ENCODE data around the gene TMEM141. TPM values are rescaled to one million over a fixed set of nuclear protein-coding genes. Genes with fewer than 3 reads are reported as not detected.

The TMEM141 gene
- total RNA-seq (2014; rRNA removed; shearing (Covaris generic)): 74.4 and 101 TPM in 2 replicates

DNA sequence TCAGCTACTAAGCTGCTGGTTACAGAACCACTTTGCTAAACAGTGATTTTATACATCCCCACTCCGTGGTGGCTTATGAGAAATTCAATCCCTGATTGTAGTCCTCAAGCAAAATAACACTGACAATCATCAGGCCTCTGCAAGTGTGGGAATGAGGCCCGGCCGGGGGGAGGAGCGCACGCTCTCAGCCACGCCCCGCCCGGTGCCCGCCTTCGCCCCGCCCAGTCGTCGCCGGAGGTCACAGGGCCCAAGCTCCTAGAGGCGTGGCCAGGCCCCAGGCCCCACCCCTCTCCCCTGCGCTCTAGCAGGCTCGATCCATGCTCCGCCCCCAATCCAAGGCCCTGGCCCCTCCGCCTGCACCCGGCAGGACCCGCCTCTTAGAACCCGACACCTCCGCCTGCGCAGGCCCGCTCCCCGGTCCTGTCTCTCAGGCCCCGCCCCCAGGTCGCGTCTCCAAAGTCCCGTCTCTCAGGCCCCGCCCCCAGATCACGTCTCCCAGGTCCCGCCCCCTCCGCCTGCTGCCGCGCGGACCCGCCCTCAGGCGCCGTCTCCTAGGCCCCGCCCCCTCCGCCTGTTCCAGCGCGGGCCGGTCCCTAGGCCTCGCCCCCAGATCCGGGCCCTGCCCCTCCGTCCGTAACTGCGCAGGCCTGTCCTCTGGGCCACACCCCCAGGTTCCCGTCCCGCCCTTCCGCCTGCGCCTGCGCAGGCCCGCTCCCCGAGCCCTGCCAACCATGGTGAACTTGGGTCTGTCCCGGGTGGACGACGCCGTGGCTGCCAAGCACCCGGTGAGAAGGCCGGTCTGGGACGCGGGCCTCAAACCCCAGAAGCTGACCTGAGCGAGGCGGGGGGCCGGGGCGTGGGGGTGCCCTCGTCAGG lies at the start of gene TMEM141:
TMEM141 (plus strand) TSS at position 705 of the 876 bp plus-strand sequence; CDS start at position 732, 27 bp downstream.
- DNase-seq (ENCODE audit: low spot score): peak; percentile 100

DNA sequence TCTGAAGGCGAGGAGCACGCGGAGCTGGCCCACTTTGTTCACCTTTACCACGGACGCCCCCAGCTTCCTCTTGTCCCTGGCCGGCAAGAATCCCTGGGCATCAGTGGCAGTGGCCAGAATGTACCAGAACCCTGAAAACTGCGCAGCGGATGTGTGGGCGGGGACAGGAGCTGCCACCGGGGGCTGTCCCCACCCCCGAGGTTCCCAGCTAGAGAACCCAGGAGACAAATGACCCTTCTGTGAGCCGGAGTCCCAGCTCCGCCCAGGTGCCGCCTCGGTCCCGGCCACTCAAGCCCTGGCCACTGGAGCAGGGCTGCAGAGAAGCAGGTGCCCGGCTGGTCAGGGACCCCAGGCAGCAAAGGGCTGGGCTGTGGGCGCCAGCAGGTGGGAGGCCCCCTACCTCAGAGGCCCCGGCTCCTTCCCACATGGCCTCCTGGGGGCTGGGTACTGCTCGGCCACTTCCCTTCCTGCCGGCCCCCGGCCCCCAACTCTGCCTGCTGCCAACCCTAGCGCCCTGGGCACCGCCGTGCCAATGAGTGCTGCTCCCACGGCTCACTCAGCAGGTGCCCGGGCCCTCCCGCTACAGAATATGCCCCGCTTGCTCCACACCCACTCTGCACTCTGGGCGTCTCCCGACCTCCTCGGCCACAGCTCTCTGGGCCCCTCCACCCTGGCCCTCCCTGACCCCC lies 49.1 kb upstream of the TMEM141 start:
- no peak for DNase-seq (ENCODE audit: low spot score)

DNA sequence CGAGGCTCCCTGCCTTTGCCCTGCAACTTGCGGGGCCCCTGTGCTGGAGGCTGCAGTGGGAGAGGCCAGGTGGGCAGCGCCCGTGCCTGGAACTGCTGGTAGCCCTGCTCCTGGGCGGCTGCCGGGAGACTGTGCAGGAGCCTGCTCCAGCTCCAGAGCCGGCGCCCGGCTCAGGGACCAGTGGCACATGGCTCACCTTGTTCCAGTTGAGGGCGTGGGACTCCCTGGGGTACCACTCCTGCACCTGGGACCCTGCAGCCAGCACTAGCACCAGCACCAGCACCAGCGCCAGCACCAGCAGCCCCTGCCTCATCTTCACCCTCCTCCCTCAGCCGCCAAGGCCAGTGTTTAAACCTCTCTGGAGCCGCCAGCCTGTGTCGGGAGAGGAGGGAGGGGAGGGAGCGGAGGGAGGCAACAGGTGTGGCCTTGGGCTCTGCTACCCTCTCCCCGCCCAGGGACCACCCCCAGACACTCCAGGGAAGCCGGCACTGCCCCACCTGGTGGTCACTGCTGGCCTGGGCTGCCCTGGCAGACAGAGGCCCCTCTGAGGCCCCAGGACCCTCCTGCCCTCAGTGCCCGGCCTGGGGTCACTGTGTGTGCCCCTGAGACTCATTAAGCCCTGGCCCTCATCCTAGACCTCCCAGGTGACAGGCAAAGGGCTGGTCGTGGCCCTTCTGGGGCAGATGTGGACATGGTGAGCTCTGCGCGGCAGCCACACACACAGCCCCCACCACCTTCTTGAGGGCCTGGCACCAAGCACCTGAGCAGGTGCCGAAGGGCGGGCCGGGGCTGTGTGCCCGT lies 48.4 kb upstream of the TMEM141 start, which contains the start of gene LCN10:
LCN10 (minus strand) TSS at position 350 of the 801 bp plus-strand sequence; CDS start at position 313, 37 bp downstream.
- DNase-seq (ENCODE audit: low spot score): no peak

DNA sequence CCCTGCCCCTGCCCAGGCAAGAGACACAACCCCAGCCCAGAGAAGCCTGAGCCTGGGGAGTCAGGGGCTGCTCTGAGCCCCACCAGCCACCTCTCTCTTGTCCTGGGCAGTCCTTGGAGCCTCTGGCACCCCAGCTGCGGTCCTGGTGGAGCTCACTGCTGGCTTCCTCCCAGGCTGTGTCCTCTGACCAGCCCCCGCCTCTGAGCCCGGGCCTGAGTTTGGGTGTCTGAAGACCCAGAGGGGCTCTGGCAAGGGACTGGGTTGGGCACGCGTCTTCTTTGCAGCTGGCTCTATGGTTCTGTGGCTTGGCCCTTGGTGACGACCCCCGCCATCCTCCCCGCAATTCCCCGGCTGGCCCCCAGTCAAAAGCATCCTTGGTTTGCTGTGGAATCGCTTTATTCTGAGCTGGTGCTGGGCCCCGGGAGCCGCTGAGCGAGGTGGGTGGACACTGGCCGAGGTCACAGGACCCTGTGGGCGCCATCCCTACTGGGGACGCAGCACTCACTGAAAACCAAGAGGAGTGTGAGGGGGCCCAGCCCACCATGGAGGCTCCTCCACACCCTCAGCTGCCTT lies 47.4 kb upstream of the TMEM141 start:
- DNase-seq (ENCODE audit: low spot score): no peak

DNA sequence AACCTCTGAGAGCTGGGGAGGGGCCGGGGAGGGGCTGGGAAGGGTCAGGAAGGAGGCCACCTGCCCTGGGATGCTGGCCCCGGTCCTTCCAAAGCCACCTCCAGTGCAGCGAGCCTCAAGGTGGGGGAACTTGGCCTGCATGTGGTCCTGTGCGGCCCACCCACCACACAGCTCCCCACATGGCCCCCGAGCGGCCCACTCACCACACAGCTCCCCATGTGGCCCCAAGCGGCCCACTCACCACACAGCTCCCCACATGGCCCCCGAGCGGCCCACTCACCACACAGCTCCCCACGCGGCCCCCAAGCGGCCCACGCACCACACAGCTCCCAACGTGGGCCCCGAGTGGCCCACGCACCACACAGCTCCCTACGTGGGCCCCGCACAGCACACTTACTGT lies 46.4 kb upstream of the TMEM141 start:
- no peak for DNase-seq (ENCODE audit: low spot score)

DNA sequence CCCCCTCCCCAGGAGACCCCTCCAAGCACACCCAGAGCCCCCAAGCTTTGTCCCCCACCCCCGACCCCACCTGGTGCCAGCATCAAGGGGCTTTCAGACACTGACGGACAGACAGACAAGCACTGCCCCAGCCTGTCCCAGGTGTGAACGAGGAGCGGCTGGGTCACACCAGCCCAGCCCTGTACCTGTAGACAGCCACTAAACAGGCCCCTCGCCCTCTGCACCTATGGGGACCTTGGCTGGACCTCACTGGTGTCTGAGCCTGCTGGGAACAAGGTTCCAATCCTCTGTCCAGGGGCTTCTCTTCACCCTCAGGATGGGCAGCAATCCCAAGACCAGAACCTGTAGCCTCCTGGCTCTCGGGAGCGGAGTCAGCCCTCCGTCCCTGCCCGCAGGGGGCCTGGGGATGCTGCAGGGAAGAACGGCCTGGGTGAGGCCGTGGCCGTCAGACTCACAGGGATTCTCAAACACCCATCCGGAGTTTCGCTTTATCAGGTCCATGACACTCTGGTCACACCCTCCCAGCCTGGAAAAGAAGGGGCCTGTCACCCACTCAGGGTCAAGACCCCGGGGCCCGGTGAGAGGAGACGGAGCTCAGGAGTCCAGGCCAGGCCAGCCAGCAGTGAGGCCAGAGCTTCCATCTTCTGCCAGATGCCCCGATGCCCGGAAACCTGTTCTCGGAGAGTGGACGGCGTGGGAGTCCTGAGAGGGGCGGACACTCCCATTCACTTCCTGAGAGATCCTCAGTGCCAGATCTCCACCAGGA lies 45.6 kb upstream of the TMEM141 start:
- DNase-seq (ENCODE audit: low spot score): no peak

DNA sequence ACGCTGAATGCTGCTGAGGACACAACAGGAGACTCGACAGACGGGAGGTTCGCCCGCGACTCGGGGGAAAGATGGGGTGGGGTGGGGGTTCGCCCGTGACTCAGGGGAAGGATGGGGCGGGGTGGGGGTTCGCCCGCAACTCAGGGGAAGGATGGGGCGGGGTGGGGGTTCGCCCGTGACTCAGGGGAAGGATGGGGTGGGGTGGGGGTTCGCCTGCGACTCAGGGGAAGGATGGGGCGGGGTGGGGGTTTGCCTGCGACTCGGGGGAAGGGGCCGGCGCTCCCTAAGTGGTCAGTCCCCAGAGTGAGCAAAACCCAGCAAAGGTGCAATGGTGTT lies 45.0 kb upstream of the TMEM141 start:
- no peak for DNase-seq (ENCODE audit: low spot score)

DNA sequence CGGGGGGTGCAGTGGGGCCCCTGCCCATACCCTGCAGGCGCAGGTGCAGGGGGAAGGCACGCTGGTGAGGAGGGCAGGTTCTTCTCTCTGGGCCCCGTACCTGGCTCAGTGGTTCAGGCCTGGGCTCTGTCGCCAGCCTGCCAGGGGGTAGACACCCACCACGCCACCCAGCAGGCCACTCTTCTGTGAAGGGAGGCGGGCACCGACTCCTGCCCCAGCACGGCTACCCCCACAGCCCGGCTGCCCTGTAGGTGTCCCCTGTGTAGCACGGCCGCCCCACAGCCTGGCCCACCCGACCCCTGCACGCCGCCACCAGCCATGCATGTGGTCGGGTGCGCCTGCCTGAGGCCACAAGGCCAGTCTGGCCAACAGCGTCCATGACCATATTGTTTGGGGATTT lies 44.5 kb upstream of the TMEM141 start:
- DNase-seq (ENCODE audit: low spot score): no peak

DNA sequence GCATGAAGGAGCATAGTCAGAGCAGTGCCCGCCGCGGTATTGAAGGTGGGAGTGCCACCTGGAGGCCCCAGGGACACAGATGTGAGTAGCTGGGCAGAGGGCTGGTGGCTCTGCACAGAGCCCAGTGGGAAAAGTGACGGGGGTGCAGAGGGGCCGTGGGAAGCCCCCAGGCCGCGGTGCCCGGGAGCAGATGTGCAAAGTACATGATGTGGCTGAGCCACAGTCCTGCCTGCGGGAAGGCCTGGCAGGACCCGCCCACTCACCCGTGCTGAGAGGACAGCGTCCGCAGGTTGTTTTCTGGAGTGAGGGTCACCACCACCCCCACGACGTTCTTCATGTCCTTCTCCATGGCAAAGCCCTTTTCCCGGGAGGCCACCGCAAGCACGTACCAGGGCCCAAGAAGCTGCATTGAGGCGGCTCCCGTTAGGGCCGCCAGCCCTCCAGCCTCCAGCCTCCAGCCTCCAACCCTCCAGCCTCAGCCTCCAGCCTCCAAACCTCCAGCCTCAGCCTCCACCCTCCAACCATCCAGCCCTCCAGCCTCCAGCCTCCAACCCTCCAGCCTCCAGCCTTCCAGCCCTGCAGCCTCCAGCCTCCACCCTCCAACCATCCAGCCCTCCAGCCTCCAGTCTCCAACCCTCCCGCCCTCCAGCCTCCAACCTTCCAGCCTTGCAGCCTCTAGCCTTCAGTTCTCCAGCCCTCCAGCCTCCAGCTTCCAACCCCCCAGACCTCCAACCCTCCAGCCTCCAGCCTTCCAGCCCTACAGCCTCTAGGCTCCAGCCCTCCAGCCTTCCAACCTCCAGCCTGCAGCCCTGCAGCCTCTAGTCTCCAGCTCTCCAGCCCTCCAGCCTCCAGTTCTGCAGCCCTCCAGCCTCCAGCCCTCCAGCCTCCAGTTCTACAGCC lies 43.7 kb upstream of the TMEM141 start:
- DNase-seq (ENCODE audit: low spot score): no peak

DNA sequence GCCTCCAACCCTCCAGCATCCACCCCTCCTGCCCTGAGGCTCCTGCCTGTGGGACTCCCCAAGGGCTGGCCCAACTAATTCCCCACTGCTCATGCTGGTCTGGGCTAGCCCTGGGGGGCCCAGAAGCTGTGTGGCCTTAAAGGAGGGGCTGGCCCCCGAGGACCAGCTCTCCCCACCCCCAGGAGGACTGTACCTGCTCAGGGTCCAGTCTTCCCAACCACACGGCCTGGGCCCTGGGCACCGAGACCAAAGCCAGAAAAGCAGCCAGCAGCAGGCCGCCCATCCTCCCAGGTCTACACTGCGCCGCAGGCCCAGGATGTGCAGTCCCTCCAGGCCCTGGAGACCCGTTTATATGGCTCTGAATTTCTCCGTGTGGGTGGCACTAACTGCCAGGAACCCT lies 42.9 kb upstream of the TMEM141 start, which contains the start of gene LCN6:
LCN6 (minus strand) TSS at position 325 of the 400 bp plus-strand sequence; CDS start at position 283, 42 bp downstream.
- DNase-seq (ENCODE audit: low spot score): no peak

DNA sequence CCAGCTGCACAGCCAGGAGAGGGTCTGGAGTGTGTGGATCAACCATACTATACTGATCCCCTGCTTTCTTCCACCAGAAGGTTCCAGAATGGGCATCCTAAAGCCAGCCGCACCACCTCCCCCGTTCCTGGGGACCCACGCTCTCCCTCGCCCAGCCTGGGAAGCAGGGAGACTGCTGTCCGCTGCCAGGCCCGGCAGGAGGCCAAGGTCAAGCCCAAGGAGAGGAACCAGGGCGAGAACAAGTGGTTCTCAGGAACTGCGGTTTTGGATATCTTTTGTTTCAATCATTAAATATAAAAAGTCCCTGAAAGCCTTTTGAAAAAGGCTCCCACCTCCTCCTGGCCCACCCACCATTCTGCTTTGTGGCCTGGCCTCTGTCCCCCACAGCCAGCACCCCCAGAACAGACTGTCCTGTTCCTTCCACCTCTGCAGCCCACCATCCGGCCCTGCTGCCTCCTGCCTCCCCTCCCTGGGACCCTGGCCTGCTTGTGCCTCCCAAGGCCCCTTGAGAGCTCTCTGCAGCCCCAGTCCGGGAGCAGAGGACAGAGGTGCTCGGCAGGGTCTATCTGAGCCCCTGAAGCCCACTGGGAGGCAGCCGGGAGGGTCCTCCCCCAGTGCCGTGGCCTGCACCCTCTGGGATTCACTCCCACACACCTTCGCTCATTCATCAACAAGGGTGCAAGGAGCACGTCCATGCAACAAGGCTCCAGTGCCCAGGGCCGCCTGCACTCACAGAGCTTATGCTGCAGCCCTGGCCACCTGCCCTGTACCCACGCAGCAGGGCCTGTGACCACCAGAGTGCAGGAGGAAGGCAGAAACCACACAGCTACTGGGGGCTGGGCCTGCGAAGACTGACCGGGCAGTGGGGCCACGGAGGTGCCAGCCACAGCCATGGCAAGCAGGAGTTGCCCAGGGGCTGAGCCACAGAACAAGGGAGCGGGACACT lies 42.2 kb upstream of the TMEM141 start:
- DNase-seq (ENCODE audit: low spot score): no peak

DNA sequence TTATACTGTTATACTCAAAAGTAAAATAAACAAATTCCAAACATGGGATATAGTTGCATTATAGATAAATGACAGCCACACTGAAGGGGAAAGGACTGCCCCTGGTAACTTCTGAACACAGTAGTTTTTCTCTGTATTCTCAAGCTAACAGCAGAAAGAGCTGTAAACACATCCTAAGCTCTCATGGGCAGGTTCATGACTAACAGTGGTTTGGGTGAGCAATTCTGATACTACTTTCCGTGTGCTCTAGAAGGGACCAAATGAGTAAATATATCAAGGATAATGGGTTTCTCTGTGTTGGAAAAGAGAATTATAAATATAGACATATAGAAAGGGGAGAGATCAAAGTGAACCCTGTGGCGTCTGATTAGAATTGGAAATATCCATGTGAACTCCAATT lies 40.6 kb upstream of the TMEM141 start:
- DNase-seq (ENCODE audit: low spot score): no peak

DNA sequence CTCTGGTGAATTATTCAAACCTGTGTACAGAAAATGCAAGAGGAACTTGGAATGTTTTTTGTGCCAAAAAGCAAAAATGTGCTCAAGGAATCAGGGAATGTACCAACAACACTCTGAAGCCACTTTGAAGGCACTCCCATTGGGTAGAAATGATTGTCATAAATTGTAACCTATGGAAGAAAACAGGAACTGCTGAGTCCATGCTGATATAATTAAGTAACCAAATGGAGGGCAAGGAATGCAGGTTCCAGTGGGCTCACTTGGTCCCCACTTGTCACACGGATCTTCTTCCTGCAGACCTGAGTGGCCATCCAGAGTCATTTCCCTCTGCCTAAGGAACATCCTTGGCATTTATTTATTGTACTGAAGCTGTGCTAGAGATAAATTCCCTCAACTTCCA lies 39.9 kb upstream of the TMEM141 start:
- DNase-seq (ENCODE audit: low spot score): no peak

DNA sequence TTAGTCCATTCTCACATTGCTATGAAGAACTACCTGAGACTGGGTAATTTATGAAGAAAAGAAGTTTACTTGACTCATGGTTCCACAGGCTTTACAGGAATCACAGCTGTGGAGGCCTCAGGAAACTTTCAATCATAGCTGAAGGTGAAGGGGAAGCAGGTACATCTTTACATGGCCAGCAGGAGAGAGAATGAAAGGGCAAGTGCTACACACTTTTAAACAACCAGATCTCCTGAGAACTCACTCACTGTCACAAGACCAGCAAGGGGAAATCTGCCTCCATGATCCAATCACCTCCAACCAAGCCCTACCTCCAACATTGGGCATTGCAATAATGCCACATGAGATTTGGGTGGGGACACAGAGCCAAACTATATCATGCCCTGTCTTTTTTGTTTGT lies 39.3 kb upstream of the TMEM141 start:
- no peak for DNase-seq (ENCODE audit: low spot score)

DNA sequence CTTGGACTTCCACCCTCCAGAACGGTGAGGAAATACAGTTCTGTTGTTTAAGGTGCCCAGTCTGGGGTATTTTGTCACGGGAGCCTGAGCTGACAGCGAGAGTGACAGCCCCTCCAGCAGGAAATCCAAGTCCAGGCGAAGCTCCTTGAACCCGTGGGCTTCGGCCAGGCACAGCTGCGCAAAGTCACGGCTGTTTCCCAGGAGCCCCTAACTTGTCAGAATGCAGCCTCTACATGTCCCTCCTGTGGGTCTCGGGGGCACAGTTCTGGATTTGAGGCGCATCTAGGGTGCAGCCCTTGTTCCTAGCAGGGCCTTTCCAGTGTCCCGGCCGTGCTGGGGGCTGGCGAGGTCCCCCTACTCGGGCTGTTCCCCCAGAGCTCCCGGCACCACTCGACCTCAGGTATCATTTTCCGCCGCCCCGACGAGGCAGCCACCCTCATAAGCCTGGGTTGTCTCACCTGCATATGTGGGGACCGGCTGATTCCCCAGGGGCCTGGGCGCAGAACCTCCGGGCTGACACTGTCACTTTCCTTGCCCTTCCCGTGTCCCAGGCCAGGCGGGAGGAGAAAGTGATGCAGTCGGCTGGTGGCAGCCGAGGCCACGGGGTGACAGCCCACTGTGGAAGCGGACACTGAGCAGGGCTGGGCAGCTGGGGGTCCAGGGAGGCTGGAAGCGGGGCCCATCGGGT lies 37.6 kb upstream of the TMEM141 start:
- no peak for DNase-seq (ENCODE audit: low spot score)

DNA sequence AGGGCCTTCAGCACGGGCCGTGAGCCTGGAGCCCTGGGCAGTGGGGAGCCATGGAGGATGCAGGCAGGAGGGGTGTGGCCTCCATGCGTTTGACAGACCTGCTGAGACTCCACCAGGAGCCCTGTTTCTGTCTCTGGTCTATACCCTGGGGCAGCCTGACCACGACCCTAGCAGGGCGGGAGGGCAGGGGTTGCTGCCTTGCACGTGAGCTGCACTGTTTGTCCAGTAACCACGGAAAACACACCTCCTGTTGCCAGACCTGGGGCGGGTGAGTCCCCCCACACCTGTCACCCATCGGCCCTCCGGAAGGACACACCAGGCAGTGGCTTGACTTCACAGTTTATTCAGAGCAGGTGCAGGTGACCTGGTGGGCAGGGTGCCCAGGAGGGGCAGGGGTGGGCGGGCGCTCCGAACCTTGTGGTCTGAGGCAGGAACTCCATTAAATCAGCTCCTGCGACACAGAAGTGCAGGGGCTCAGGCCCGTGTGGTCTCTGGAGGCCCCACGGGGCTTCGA lies 37.0 kb upstream of the TMEM141 start:
- DNase-seq (ENCODE audit: low spot score): no peak

DNA sequence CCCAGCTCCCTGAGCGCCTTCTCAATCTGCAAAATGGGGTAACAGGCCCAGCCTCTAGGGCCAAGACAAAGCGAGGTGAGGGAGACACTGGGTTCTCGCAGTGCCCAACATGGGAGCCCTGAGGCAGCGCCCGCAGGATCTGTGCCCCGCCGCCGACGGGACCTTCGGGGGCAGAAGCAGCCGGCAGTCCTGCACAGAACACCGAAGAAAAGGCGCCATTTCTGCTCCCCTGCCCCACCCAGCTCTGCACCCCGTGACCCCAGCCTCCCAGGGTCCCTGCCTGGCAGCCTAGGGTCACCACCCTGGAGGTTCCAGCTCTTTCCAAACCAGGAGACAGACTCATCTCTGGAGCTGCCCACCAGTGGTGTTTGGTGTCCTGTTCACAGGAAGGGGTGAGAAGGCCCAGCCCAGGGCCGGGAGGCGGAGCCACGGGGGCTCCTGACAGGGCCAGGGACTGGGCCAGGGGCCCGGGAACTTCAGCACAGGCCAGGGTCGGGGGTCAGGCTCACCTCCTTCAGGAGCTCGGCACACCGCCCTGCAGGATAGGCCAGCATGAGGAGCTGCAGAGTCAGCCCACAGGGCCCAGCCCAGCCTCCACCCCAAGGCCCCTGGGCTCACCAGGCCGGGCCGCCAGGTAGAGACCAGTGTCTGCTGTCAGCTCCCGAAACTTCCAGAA lies 36.4 kb upstream of the TMEM141 start:
- no peak for DNase-seq (ENCODE audit: low spot score)
